ENCODE measurements around the gene ASIC4.

ASIC4 gene

DNA sequence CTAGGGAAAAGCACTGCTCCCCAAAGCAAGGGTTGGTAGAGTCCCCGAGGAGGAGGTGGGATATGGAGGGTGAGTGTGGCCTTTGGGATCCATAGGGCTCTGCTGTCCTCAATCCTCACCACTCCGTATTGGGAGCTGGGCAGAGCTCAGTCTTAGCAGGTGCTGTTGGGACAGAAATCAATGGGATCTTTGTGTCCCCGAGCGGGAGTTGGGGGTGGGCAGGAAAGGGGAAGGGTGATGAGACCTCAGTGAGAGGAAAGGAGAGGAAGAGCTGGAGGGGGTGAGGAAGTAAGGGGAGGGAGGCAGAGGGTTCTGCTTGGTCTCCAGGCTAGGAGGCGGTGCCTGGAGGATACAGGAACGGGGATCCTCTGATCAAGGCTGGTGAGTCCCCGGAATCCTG, 2.6 kb downstream of the ASIC4 start:
- DNase-seq: no peak

DNA sequence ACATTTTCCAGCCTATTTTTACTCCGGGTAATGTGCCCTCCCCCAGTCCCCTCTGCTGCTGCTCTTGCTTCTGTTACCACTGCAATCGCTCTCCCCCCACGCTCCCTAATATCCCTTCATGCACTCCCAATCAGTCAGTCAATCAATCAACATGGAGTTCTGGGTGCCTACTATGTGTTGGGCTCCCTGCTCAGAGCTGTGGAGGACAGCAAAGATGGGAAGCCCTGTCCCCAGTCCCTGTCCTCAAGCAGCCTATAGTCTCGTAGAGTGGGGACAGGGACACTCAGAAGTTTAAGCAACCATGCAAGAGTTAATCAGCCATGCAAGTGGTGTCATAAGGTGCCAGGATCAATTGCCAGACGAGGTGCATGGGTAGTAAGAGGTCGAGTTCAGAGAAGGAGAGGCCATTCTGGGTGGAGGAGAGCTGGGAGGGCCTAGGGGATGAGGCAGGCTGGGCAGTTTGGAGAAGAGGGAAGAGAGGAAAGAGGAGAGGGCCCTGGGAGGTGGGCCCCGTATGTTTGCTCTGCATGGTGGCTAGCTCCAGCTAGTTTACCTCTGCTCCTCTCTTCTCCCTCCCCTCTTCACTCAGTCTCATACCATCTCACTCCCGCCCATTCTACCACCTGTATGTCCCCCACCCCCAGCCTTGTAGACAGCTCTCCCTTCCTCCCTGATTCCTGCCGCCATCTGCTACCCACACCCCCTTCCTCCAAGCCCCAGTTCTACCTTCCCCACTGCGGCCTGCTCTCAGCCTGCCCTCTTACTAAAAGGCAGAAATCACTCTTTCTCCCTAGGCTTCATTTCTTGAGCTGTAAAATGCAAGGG, 3.9 kb downstream of the ASIC4 start:
- DNase-seq: no peak

DNA sequence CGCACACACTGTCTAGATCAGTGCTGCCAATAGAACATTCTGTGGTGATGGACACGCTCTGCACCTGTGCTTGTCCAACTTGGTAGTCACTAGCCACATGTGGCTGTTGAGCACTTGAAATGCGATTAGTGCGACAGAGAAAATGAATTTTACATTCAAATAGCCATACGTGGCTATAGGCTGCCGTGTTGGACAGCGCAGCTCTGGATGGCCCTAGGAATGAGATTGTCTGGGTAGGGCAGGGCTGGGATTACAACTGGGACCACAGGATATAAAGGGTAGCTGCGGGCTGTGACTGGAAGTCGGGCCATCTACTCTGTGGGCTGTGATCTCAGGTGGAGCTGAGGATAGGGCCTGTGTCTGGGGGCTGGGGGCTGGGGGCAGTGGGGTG, 5.2 kb downstream of the ASIC4 start:
- DNase-seq: no peak

DNA sequence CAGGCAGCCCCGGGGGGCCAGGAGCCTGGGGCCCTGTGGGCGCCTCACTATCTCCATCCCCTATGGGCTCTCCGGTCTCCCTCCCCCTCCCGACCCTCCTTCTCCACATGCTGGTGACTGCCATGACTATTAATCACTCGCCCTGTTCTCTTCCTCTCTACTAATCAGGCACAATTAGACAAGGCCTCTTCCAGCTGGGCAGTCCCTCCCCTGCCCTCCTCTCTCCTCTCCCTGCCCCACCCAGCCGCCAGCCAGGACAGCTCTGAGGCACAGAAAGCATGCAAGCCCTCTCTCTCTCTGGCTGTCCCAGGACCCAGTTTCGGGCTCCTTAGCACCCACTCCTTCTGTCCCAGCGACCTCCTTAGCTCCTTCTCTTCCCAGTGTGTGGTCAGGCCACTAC, 5.8 kb downstream of the ASIC4 start:
- DNase-seq: no peak

- no peak for DNase-seq
Observed at GRCh38 chr2:219521066-219521880, 7.0 kb downstream of the ASIC4 start.

DNA sequence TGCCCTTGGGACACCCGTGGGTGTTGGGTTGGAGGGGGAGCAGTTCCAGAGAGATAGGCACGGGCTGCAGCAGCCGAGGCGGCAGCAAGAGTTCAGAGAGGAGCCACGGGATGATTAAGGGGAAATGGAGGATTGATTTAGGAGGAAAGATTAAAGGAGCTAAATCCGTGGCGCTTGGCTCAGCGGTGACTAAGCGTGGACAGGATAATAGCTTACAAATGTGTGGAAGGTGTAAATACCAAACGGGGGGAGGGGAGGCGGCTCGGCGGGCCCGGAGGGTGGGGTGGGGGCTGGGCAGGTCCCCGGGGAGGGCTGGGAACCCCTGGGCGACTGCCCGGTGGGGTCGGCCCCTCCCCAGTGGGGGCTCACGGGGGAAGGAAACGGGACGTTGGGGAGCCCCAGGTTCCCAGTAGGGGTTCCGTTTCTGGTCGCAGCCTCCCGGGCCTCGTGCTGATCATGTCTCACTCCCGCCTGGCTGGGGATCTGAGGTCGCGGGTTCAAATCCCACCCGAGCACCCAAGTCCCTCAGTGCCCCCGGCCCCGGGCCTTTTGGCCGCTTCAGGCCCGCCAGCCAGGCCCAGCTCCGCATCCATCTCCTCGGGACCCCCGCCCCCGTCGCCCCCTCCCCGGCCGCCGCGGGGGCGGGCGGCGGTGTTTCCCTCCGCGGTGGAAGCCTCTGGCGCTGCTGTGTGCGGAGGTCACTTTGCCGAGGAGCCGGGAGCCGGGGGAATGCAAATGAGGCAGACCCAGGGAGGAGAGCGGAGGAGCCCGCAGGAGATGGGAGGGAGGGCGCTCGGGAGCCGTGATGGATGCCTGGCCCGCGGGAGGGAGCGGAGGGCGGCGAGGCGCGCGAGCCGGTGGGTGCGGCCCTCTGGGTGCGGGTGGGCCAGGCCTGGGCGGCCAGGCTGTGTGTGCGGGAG, 8.1 kb downstream of the ASIC4 start:
- no peak for DNase-seq

GRCh38 chr2:219523031-219523671, 8.9 kb downstream of the ASIC4 start:
- no peak for DNase-seq

GRCh38 chr2:219524817-219525216, 10.5 kb downstream of the ASIC4 start:
- no peak for DNase-seq

DNA sequence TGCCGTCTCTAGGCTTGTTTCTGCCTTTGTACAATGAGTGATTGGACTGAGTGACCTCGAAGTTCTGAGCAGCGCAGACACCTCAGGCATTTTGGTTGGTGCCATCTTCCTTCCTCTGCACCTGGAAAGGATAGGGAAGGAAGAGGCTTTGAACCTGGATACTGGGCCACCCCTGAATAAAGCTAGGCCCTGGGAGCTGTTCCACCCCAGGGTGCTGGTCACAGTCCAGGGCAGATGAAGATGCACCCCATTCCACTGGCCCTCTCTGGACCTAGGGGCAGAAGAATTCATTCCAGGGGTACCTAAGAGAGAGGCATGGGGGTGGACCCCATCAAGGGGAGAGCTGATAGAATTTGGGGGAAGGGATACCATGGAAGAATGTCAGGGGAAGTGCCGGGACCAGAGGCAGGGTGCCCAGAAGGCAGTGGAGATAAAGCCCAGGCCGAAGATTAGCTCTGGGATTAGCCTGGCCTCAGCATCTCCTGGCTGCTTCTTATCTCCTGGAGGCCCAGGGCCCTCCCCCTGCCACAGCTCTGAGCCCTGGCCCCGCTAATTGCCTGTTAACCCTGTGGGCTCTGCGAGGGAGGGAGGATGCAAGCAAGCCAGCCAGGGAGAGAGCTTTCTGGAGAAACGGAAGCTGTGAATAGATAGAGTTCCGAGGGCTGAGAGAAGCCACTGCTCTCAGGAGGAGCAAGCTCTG, 11.4 kb downstream of the ASIC4 start:
- no peak for DNase-seq

DNA sequence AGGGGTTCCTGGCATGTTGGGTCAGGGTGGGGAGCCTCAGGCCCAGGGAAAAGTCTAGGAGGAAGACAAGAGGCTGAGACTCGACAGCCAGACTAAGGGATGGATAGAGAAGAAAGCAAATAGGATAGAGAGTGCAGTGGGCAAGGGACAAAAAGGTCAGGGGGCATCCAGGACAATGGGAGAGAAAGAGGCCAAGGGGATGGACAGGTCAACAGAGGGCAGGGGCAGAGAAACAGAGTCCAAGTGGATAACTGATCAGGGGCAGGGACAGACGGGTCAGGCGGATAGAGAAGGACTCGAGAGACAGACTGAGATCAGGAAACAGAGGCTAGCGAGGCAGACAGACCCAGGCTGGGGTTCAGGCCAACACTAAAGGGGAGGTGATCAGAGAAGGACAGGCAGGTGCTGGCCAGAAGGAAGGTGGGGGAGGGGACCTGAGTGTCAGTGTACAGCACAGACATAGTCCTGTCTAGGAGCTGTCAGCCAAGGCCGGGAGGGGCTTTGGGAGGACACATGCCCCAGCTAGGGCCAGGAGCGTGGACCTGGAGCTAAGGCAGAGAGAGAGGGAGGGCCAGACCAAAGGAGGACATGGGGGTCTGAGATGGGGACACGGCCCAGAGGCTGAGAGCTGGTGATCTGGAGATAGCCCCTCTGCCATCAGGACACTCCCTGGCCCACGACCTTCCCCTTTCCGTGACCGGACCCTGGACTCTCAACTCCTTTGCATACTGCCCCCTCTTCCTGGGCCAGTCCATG, 12.2 kb downstream of the ASIC4 start:
- no peak for DNase-seq

DNA sequence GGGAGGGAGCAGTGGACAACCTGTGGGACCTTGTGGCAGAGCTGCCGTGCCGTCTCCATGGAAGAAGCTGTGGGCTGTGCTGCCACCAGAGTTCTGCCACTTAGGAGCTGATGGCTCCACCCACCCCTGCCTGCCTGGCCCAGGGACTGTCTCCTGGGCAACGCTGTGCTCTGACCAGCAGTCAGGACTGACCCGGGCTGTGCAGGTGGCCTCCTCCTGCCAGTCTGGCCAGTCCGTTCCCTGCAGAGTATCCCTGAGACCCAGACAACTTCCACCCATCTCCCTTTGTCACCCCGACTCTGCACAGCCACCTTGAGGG, 12.8 kb downstream of the ASIC4 start:
- DNase-seq: no peak

DNA sequence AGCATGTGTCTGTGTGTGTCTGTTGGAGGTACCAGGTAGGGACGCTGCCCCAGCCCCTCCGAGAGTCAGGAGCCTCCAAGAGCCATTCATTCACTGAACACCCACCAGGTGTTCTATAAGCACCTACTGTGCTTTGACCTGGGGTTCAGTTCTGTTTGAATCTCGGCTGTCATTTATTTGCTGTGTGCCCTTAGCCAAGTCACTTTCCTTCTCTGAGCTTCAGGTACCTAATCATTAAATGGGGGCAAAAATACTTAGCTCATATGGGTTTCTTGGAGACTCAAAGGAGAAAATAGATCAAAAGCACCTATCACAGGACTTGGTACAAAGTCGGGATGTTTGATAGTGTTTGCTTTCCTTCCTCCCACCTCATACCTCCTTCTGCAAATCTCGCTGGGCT, 13.2 kb downstream of the ASIC4 start:
- DNase-seq: no peak

DNA sequence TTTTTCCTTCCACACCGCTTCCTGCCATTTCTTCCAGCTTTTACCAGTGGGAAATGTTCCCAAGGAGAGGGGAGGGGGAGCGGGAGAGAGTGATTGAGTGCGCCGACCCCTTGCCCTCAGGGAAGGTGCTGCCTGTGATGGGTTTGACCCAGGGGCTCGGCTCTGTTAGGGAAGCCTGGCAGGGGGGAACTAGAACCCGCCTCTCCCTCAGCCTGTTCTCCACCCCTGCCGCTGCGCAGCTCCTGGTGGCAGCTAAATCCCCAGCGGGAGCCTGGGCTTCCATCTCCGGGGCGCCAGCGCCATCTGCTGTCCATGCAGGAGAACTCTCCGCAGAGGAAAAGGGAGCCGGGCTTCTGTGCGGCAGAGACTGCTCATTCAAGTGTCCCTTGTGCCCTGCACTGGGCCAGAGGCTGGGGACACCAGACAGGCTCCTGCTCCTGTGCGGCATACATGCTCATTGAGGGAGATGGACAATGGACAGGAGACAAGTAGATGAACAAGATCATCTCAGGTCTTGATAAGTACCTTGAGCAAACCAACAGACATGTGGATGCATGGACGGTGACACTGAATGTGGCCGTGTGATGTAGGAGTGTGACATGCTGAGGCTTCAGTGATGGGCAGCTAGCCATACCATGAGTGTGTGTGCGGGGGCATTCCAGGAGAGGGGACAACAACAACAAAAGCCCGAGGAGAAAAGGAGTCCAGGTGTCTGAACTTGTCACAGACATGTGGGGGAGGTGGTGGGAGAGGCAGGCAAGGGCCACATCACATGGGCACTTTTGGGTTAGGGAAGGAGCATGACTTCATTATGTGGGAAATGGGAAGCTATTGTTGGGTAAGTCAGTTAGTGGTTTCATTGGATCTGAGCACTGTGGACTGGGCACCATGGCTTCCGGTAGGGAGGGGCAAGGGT, 16.0 kb downstream of the ASIC4 start:
- peak; percentile 80 for DNase-seq

DNA sequence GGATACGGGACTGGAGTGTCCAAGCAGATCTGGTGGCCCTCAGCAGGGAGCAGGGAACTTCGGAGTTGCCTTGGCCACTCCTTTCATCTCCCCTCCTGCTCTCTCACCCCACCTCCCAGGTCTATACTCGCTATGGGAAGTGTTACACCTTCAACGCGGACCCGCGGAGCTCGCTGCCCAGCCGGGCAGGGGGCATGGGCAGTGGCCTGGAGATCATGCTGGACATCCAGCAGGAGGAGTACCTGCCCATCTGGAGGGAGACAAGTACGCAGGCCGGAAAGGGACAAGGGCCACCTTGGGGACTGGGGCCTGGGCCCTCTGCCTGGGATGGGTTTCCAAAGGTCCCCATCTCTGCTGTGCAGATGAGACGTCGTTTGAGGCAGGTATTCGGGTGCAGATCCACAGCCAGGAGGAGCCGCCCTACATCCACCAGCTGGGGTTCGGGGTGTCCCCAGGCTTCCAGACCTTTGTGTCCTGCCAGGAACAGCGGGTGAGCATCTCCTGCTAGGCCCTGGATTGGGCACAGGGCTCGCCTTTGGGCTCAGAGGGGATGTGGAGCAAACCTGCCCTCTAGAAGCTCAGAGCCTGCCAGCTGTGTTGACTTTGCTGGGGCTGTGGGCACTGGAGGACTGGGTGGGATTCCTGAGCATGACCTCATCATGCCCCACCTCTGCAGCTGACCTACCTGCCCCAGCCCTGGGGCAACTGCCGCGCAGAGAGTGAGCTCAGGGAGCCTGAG, 17.5 kb downstream of the ASIC4 start:
- DNase-seq: no peak

DNA sequence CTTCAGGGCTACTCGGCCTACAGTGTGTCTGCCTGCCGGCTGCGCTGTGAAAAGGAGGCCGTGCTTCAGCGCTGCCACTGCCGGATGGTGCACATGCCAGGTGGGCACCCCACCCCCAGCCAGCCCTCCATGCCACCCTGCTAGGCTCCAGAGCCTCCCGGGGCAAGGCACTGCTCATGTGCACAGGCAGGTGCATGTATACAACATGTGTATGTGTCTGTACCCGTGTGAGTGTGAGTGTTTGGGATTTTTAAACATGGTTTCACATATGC, 18.0 kb downstream of the ASIC4 start:
- DNase-seq: no peak

GRCh38 chr2:219533930-219534661, 19.8 kb downstream of the ASIC4 start:
- DNase-seq: no peak

- no peak for DNase-seq
Observed at GRCh38 chr2:219536425-219536824, 22.1 kb downstream of the ASIC4 start.

GRCh38 chr2:219536967-219537366, 22.7 kb downstream of the ASIC4 start:
- DNase-seq: no peak

All from CD4-positive, alpha-beta T cell treated with Interferon gamma for 1 hour (primary cell).